Measurements from ENCODE around the gene GBF1.

Gene GBF1

DNA sequence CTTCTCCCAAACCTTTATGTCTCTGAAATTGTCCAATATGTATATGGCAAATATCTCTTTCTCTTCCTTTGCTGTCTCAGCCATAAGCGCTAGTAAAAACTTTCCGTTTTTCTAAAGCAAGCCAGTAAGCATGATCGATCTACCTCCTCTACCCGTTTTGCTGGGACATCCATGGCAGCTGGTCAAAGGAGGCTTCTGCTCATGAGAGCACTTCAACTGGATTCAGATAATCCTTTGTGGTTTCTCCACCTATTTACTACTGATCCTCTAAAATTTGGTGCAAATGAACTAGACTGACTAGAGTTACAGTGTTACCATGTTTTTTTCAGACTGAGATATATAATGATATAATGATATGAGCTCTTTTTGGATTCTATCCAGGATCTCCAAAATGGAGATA, 42.7 kb downstream of the GBF1 start:
- TF ChIP-seq, protein P1, sequence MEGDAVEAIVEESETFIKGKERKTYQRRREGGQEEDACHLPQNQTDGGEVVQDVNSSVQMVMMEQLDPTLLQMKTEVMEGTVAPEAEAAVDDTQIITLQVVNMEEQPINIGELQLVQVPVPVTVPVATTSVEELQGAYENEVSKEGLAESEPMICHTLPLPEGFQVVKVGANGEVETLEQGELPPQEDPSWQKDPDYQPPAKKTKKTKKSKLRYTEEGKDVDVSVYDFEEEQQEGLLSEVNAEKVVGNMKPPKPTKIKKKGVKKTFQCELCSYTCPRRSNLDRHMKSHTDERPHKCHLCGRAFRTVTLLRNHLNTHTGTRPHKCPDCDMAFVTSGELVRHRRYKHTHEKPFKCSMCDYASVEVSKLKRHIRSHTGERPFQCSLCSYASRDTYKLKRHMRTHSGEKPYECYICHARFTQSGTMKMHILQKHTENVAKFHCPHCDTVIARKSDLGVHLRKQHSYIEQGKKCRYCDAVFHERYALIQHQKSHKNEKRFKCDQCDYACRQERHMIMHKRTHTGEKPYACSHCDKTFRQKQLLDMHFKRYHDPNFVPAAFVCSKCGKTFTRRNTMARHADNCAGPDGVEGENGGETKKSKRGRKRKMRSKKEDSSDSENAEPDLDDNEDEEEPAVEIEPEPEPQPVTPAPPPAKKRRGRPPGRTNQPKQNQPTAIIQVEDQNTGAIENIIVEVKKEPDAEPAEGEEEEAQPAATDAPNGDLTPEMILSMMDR (IDR thresholded peaks at IDR 0.05; ENCODE audit: control insufficient read depth, extremely low read depth, insufficient read depth), result no peak
- DNase-seq (ENCODE audit: low read depth), result no peak
- H3K4me3 ChIP-seq (ENCODE audit: low read depth, low read length), result no peak overlapping the region

DNA sequence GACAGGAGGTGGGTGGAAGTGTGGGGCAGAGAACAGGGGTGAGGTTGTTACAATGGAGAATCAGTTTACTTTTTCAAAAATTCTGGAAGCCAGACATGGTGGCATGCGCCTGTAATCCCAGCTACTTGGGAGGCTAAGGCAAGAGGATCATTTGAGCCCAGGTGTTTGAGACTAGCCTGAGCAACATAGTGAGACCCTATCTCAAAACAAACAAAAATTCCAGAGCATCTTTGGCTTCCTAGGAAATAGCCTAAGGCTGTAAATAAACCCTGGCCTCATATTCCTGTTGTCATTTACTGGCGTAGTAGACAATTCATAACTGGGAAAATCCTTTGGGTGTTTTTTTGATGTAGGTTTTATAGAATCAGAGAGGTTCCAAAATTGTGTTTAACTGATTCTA, 44.0 kb downstream of the GBF1 start:
- TF ChIP-seq, protein P1 (IDR thresholded peaks at IDR 0.05; ENCODE audit: control insufficient read depth, extremely low read depth, insufficient read depth), result no peak
- DNase-seq (ENCODE audit: low read depth), result no peak
- H3K4me3 ChIP-seq (ENCODE audit: low read depth, low read length), result no peak overlapping the region

- TF ChIP-seq, protein P1 (IDR thresholded peaks at IDR 0.05; ENCODE audit: control insufficient read depth, extremely low read depth, insufficient read depth), result no peak
- no peak for DNase-seq (ENCODE audit: low read depth)
Observed at GRCh38 chr10:102289840-102290239, 44.5 kb downstream of the GBF1 start.

DNA sequence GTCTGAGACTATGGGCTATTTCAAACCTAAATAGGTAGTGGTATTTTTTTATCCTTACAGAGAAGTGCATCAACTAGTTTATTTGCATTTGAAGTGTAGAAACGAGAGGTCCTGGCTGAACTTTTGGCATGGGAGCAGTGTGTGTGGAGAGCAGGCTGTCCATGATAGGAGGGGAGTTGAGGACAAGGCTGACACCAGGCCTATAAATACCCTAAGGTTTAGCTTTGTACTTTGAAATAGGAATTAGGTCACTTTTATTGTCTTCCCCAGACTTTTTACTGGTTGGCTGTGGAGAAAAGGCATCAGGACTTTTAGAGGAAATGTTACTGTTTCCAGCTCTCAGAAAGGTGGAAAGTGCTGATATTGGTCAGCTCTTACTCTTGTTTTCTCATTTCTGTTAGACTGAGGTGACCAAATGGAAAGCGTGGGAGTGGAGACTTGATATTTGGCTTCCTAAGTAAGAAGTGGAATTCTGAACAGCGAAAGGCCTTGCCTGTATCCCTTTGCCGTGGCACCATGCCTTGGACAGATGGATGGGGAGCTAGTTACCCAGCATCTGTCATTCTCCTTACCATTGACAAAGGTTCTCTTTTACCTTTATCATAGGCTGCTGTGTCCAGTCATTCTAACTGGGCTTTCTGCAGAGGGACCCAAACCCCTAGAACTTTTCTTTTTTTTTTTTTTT, 46.0 kb downstream of the GBF1 start:
- no peak for DNase-seq (ENCODE audit: low read depth)
- TF ChIP-seq, protein P1 (IDR thresholded peaks at IDR 0.05; ENCODE audit: control insufficient read depth, extremely low read depth, insufficient read depth), result no peak
- H3K4me3 ChIP-seq (ENCODE audit: low read depth, low read length), result no peak overlapping the region

More at GRCh38 chr10:102289840-102290239, 44.5 kb downstream of the GBF1 start:
- no peak overlapping the region for H3K4me3 ChIP-seq (ENCODE audit: low read depth, low read length)

DNA sequence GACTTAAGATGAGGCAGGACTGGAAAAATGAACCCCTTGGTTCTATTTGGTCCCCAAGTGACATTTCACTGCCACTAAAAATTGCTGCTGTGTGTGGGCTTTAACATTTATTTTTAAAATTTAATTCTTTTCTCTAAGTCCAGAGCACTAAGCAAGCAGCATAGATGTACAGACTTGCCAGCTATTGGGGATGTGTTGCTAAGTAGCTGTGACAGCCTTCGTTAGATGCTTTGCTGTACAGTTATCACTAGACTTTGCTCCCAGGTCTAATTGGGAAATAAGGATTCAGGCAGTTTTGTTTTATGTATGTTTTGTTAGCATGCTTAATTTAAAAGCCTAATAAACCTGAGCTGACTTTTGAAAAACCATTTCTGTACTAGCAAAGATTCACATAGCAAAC, 51.8 kb downstream of the GBF1 start:
- no peak overlapping the region for H3K4me3 ChIP-seq (ENCODE audit: low read depth, low read length)
- TF ChIP-seq, protein P1 (IDR thresholded peaks at IDR 0.05; ENCODE audit: control insufficient read depth, extremely low read depth, insufficient read depth), result no peak
- no peak for DNase-seq (ENCODE audit: low read depth)

- TF ChIP-seq, protein P1 (IDR thresholded peaks at IDR 0.05; ENCODE audit: control insufficient read depth, extremely low read depth, insufficient read depth), result no peak
- DNase-seq (ENCODE audit: low read depth), result no peak
- H3K4me3 ChIP-seq (ENCODE audit: low read depth, low read length), result no peak overlapping the region
Observed at GRCh38 chr10:102298899-102299298, 53.6 kb downstream of the GBF1 start.

DNA sequence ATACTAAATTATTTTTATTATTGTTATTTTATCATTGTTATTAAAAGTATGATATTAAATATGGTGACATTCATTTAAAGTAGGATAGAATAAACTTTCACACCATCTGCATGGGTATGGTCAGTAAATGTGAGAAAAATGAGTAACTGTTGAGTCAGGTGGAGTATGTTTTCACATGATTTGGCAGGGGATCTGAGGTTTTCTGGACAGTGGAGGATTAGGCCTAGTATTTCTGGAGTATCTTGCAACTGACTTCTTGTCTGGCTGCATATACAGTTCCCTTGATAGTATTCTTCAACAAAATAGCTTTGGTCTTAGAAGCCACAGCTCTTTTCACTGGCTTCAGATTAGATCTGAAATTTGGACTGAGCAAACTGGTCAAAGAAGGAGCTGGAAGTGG, 54.5 kb downstream of the GBF1 start:
- TF ChIP-seq, protein P1 (IDR thresholded peaks at IDR 0.05; ENCODE audit: control insufficient read depth, extremely low read depth, insufficient read depth), result no peak
- DNase-seq (ENCODE audit: low read depth), result no peak
- H3K4me3 ChIP-seq (ENCODE audit: low read depth, low read length), result no peak overlapping the region
